ENCODE data around the gene AGAP2. TPM values are rescaled to one million over a fixed set of nuclear protein-coding genes. Genes with fewer than 3 reads are reported as not detected.

Gene AGAP2
- total and polyA plus RNA-seq, 12 donors: 0.50 to 8.1 (median 2.1) TPM

GRCh38 chr12:57771873-57772428 is 33.4 kb upstream of the AGAP2 start, which contains the start of gene METTL1:
TSS of gene METTL1 (minus strand) at chr12:57772105. CDS start at chr12:57772083, 22 bp downstream.
- Histone ChIP-seq H3K27ac (peak within 1 kb of the TSS; percentile 61 to 94 (median 93)), H3K27me3 (no peaks in the 10 kb centered on the region), H3K9me3 (replicated peaks in 1 of 3) (no peaks in the 10 kb centered on the region), H3K4me3 (peak within 1 kb of the TSS; percentile 25 to 94 (median 54)), H3K4me1 (replicated peaks in 1 of 2) (peaks cover 15 to 18% of the 10 kb centered on the region in 2 donors), H3K36me3 (replicated peaks in 1 of 2) (no peaks in the 10 kb centered on the region)
- peak; percentile 93 to 99 (median 97) for DNase-seq
- WGBS, 4 donors: 0% methylated on average over 12 to 28 of the region's 28 CpGs
- TF ChIP-seq CTCF (IDR thresholded peaks at IDR 0.05) (peak in 1 of 6 experiments; percentile 16), POLR2A (IDR thresholded peaks at IDR 0.05) (peak; percentile 53 to 75)
- intact Hi-C loops (cut with DNase I): loop anchor here in 1 of 2 donors (5.0 kb wide), 1 partner anchor 45 kb away; no protein-coding TSS in a partner anchor

- TF ChIP-seq POLR2A (IDR thresholded peaks at IDR 0.05): no peak
- TF ChIP-seq CTCF (IDR thresholded peaks at IDR 0.05): no peak
- Histone ChIP-seq H3K4me3 (peak overlapping the region in 3 of 4 donors; percentile 38 to 94 (median 71)), H3K27ac (peak overlapping the region; percentile 61 to 94 (median 93)), H3K27me3 (no peaks in the 10 kb centered on the region), H3K4me1 (replicated peaks in 1 of 2) (peaks cover 20 to 24% of the 10 kb centered on the region in 2 donors), H3K36me3 (replicated peaks in 1 of 2) (no peaks in the 10 kb centered on the region), H3K9me3 (replicated peaks in 1 of 3) (no peaks in the 10 kb centered on the region)
- 1 to 2% (median 2%) methylated on average over 16 of the region's 16 CpGs for WGBS, 4 donors
- DNase-seq: peak; percentile 86 to 94 (median 93)
- intact Hi-C loops (cut with DNase I): loop anchor here in 1 of 2 donors (5.0 kb wide), 1 partner anchor 44 kb away; no protein-coding TSS in a partner anchor
Observed at GRCh38 chr12:57771236-57771872, 32.8 kb upstream of the AGAP2 start.

- H3K27ac ChIP-seq: peak overlapping the region in 2 of 5 donors; percentile 93
- H3K9me3 ChIP-seq (replicated peaks in 1 of 3): no peaks in the 10 kb centered on the region
- H3K4me3 ChIP-seq: no peak overlapping the region
- no peaks in the 10 kb centered on the region for H3K36me3 ChIP-seq (replicated peaks in 1 of 2)
- intact Hi-C loops (cut with DNase I): loop anchor here in 1 of 2 donors (5.0 kb wide), 1 partner anchor 43 kb away; no protein-coding TSS in a partner anchor
- TF ChIP-seq CTCF (IDR thresholded peaks at IDR 0.05) (no peak), POLR2A (IDR thresholded peaks at IDR 0.05) (no peak)
- DNase-seq: no peak
- 81 to 93% (median 82%) methylated on average over 4 of the region's 4 CpGs for WGBS, 4 donors
- H3K4me1 ChIP-seq (replicated peaks in 1 of 2): peaks cover 26 to 30% of the 10 kb centered on the region in 2 donors
- no peaks in the 10 kb centered on the region for H3K27me3 ChIP-seq
Observed at GRCh38 chr12:57770734-57771133, 32.2 kb upstream of the AGAP2 start.

DNA sequence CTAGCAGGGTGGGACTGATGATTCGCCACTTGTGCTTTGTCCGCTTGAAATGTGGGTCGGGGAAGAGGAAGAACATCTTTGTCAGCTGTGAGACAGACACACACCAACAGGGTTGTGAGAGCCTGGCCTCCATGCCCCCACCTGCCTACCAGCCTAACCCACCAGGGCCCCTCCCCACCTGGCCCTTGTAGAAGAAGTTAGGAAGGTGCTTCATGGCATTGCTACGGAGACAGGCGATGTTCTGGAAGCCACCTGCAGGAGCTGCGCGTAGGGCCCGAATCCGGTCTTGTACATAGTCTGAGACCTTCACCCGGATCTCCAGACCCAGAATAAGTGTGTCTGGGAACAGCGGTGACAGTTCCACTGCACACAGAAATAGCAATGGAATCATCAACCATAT is 31.1 kb upstream of the AGAP2 start:
- intact Hi-C loops (cut with DNase I): no loop called here
- H3K4me1 ChIP-seq (replicated peaks in 1 of 2): peaks cover 36 to 42% of the 10 kb centered on the region in 2 donors
- H3K9me3 ChIP-seq (replicated peaks in 1 of 3): no peaks in the 10 kb centered on the region
- H3K4me3 ChIP-seq: no peak overlapping the region
- no peak for DNase-seq
- H3K36me3 ChIP-seq (replicated peaks in 1 of 2): no peaks in the 10 kb centered on the region
- H3K27ac ChIP-seq: no peak overlapping the region
- TF ChIP-seq CTCF (IDR thresholded peaks at IDR 0.05) (no peak), POLR2A (IDR thresholded peaks at IDR 0.05) (no peak)
- 94 to 97% (median 96%) methylated on average over 10 to 11 of the region's 11 CpGs for WGBS, 4 donors
- no peaks in the 10 kb centered on the region for H3K27me3 ChIP-seq
